Smooth muscle cell (in vitro differentiated cells): ENCODE results near the gene PTPRN2. TPM values are rescaled to one million over a fixed set of nuclear protein-coding genes. Genes with fewer than 3 reads are reported as not detected.

Experiments used
- DNase-seq: peaks from one replicate; lab custom pipeline; 2025; ENCODE audit not compliant: unreplicated experiment; lab: John Stamatoyannopoulos, UW
- H2AFZ ChIP-seq: fragments of 200-600 bp; sonication (generic); 2 replicates; pipeline ENCODE4 v1.6.0; 2016; ENCODE audit warnings: antibody characterized with exemption, low read depth, mild to moderate bottlenecking
- H3F3A ChIP-seq: fragments of 200-600 bp; sonication (generic); 2 replicates; pipeline ENCODE4 v1.6.0; 2017; ENCODE audit warnings: antibody characterized with exemption, low read depth
- H3K27ac ChIP-seq: fragments of 200-600 bp; sonication (generic); 2 replicates; pipeline ENCODE4 v1.5.1; 2016; ENCODE audit warnings: low read depth, mild to moderate bottlenecking
- H3K27me3 ChIP-seq: fragments of 200-600 bp; sonication (generic); 2 replicates; pipeline ENCODE4 v1.6.1; 2016; ENCODE audit warnings: low read depth, mild to moderate bottlenecking
- H3K36me3 ChIP-seq: fragments of 200-600 bp; sonication (generic); 2 replicates; pipeline ENCODE4 v1.5.1; 2016; ENCODE audit warnings: low read depth
- H3K4me1 ChIP-seq: fragments of 200-600 bp; sonication (generic); 2 replicates; pipeline ENCODE4 v1.5.1; 2016; ENCODE audit warnings: low read depth
- H3K4me2 ChIP-seq: fragments of 200-600 bp; sonication (generic); 2 replicates; pipeline ENCODE4 v1.6.0; 2016; ENCODE audit warnings: mild to moderate bottlenecking
- H3K4me3 ChIP-seq: fragments of 200-600 bp; sonication (generic); 2 replicates; pipeline ENCODE4 v1.5.1; 2016; ENCODE audit warnings: mild to moderate bottlenecking
- H3K79me2 ChIP-seq: fragments of 200-600 bp; sonication (generic); 2 replicates; pipeline ENCODE4 v1.6.0; 2016; ENCODE audit warnings: low read depth, mild to moderate bottlenecking
- H3K9ac ChIP-seq: fragments of 200-600 bp; sonication (generic); 2 replicates; pipeline ENCODE4 v1.6.0; 2016; ENCODE audit warnings: low read depth
- H3K9me3 ChIP-seq: fragments of 200-600 bp; sonication (generic); replicated peaks from 2 replicates; pipeline ENCODE4 v1.5.1; 2016; ENCODE audit warnings: low read depth
- H4K20me1 ChIP-seq: fragments of 200-600 bp; sonication (generic); 2 replicates; pipeline ENCODE4 v1.6.0; 2016; ENCODE audit warnings: low read depth
- CTCF ChIP-seq: fragments of 200-600 bp; sonication (generic); IDR thresholded peaks from 2 replicates; pipeline ENCODE4 v1.5.1; 2017; ENCODE audit warnings: borderline replicate concordance, mild to moderate bottlenecking, antibody characterized with exemption; ENCODE audit not compliant: insufficient read depth, poor library complexity, severe bottlenecking
- WGBS: methylation state at CpG from one replicate; pipeline ENCODE4 v1.1.7; 2016; ENCODE audit warnings: low lambda C conversion rate; 5-methylcytosine and 5-hydroxymethylcytosine counted together
- polyA plus RNA-seq: library from polyadenylated mRNA; unstranded; fragments of >200 nt; fragmentation: Nextera tagmentation; extraction: Ambion mirVana; gene quantifications from 2 replicates; pipeline ENCODE4 v1.2.1, GENCODE V29; 2016
- total RNA-seq: library from RNA; depleted of rRNA; stranded (reverse); fragments of >200 nt; gene quantifications from 2 replicates; pipeline ENCODE4 v1.2.3, GENCODE V29; 2014

PTPRN2 gene
- total and polyA plus RNA-seq, 2 experiments from 2014 or later = 0.09 to 0.87 TPM

- 93% methylated on average over 17 of the region's 17 CpGs for WGBS
- Histone ChIP-seq H3K4me3 (no peak overlapping the region), H3K4me2 (no peak overlapping the region), H4K20me1 (no peaks in the 10 kb centered on the region), H3K36me3 (no peaks in the 10 kb centered on the region), H3K27me3 (no peaks in the 10 kb centered on the region), H3K4me1 (no peaks in the 10 kb centered on the region), H2AFZ (no peak overlapping the region), H3K9me3 (no peaks in the 10 kb centered on the region), H3K9ac (no peak overlapping the region), H3K79me2 (no peaks in the 10 kb centered on the region), H3F3A (no peaks in the 10 kb centered on the region), H3K27ac (no peak overlapping the region)
- no peak for TF ChIP-seq CTCF
- DNase-seq = no peak
Observed at GRCh38 chr7:157545681-157546060, 1042.0 kb downstream of the PTPRN2 start.

DNA sequence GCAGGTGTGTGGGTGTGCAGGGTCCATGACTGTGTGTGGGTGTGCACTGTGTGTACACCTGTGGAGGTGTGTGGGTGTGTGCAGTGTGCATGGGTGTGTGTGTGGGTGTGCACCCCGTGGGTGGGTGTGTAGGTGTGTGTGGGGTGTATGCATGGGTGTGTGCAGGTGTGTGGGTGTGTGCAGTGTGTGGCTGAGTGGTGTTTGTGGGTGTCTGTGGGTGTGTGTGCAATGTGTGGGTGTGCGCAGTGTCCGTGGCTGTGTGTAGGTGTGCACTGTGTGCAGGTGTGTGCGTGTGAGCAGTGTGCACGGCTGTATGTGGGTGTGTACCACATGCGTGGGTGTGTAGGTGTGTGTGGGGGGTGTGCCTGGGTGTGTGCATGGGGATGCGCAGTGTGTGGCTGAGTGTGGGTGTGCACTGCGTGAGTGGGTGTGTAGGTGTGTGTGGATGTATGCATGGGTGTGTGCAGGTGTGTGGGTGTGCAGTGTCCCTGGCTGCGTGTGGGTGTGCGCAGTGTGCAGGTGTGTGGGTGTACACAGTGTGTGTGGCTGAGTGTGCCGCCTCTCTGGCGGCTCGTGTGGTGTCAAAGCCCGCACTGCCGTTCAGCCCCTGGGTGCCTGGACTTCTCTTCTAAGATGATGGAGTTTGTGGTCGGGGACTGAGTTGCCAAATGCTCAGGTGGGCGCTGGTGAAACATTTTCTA, 1042.5 kb downstream of the PTPRN2 start:
- no peak overlapping the region for H3K4me2 ChIP-seq
- H3K27ac ChIP-seq = no peak overlapping the region
- no peak for TF ChIP-seq CTCF
- H3K4me3 ChIP-seq = no peak overlapping the region
- H3K9me3 ChIP-seq = no peaks in the 10 kb centered on the region
- H3K9ac ChIP-seq = no peak overlapping the region
- H4K20me1 ChIP-seq = no peaks in the 10 kb centered on the region
- WGBS = 91% methylated on average over 16 of the region's 17 CpGs
- no peaks in the 10 kb centered on the region for H3F3A ChIP-seq
- no peaks in the 10 kb centered on the region for H3K36me3 ChIP-seq
- no peaks in the 10 kb centered on the region for H3K27me3 ChIP-seq
- no peak overlapping the region for H2AFZ ChIP-seq
- no peaks in the 10 kb centered on the region for H3K79me2 ChIP-seq
- no peak for DNase-seq
- no peaks in the 10 kb centered on the region for H3K4me1 ChIP-seq

DNA sequence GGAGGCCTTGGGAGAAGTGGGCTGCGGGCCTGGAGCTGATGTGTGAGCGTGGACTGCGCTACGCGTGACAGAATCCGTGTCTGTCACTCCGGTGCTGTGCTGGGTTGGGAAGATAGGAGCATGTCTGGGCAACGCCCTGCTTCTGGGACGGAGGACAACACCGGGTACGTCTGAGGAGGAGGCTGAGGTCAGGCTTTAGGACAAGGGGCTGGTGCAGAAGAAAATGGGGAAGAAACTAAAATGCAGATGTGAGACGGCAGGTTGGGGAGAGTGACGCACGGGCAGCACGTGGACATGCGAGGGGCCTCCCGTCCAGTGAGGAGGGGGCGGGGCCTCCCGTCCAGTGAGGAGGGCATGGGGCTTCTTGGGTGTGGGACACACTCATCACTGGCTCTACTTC, 1043.4 kb downstream of the PTPRN2 start:
- no peaks in the 10 kb centered on the region for H3K36me3 ChIP-seq
- TF ChIP-seq CTCF = no peak
- no peak for DNase-seq
- no peaks in the 10 kb centered on the region for H3F3A ChIP-seq
- no peaks in the 10 kb centered on the region for H3K9me3 ChIP-seq
- H3K27me3 ChIP-seq = no peaks in the 10 kb centered on the region
- WGBS = 95% methylated on average over 18 of the region's 19 CpGs
- H3K4me3 ChIP-seq = no peak overlapping the region
- H3K9ac ChIP-seq = no peak overlapping the region
- no peak overlapping the region for H3K4me2 ChIP-seq
- no peaks in the 10 kb centered on the region for H3K79me2 ChIP-seq
- no peaks in the 10 kb centered on the region for H4K20me1 ChIP-seq
- no peak overlapping the region for H3K27ac ChIP-seq
- H2AFZ ChIP-seq = no peak overlapping the region
- H3K4me1 ChIP-seq = no peaks in the 10 kb centered on the region

GRCh38 chr7:157543791-157544190, 1043.8 kb downstream of the PTPRN2 start:
- no peak for DNase-seq
- 82% methylated on average over 6 of the region's 12 CpGs for WGBS
- Histone ChIP-seq H3F3A (no peaks in the 10 kb centered on the region), H3K27me3 (no peaks in the 10 kb centered on the region), H2AFZ (no peak overlapping the region), H3K9me3 (no peaks in the 10 kb centered on the region), H3K9ac (no peak overlapping the region), H4K20me1 (no peaks in the 10 kb centered on the region), H3K79me2 (no peaks in the 10 kb centered on the region), H3K27ac (no peak overlapping the region), H3K36me3 (no peaks in the 10 kb centered on the region), H3K4me1 (no peaks in the 10 kb centered on the region), H3K4me3 (no peak overlapping the region), H3K4me2 (no peak overlapping the region)
- no peak for TF ChIP-seq CTCF
